Measurements from ENCODE around the gene ROR2. TPM values are rescaled to one million over a fixed set of nuclear protein-coding genes. Genes with fewer than 3 reads are reported as not detected.
A peak's percentile ranks its signal among the peaks of the same experiment; 100 is the strongest.

The ROR2 gene
- total and polyA plus RNA-seq, 5 donors, result 20.1 to 38.9 (median 35.3) TPM

DNA sequence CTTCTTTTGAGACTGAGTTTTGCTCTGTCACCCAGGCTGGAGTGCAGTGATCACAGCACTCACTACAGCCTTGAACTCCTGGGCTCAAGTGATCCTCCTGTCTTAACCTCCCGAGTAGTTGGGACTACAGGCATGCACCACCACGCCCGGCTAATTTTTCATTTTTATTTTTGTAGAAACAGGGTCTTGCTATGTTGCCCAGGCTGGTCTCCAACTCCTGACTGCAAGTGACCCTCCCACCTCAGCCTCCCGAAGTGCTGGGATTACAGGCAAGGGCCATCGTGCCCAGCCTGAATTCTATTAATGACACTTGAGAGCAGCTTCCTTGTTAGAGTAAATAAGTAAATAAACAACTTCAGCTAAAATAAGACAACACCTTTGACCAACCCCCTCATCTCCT lies 12.3 kb downstream of the ROR2 start:
- Histone ChIP-seq H3K4me3 (ENCODE audit: low read length) (no peak overlapping the region), H3K27ac (ENCODE audit: low read length) (no peak overlapping the region), H3K4me1 (ENCODE audit: control insufficient read depth, insufficient read depth, low read length) (no peaks in the 10 kb centered on the region), H3K27me3 (ENCODE audit: control insufficient read depth, insufficient read depth) (no peaks in the 10 kb centered on the region), H3K9me3 (ENCODE audit: control insufficient read depth, low read length) (no peaks in the 10 kb centered on the region)
- DNase-seq, result no peak
- ATAC-seq, result no peak
- intact Hi-C loops (cut with DNase I), result no loop called here
- 85% methylated on average over 5 of the region's 5 CpGs for WGBS

GRCh38 chr9:91937056-91937455 lies 13.0 kb downstream of the ROR2 start:
- no peak overlapping the region for H3K4me3 ChIP-seq (ENCODE audit: low read length)
- no peaks in the 10 kb centered on the region for H3K9me3 ChIP-seq (ENCODE audit: control insufficient read depth, low read length)
- 63% methylated on average over 9 of the region's 9 CpGs for WGBS
- H3K4me1 ChIP-seq (ENCODE audit: control insufficient read depth, insufficient read depth, low read length), result no peaks in the 10 kb centered on the region
- ATAC-seq, result no peak
- no peak overlapping the region for H3K27ac ChIP-seq (ENCODE audit: low read length)
- intact Hi-C loops (cut with DNase I), result no loop called here
- no peaks in the 10 kb centered on the region for H3K27me3 ChIP-seq (ENCODE audit: control insufficient read depth, insufficient read depth)
- DNase-seq, result no peak

- DNase-seq (no peak), ATAC-seq (peak; percentile 30 to 34)
- H3K9me3 ChIP-seq (ENCODE audit: control insufficient read depth, low read length), result no peaks in the 10 kb centered on the region
- intact Hi-C loops (cut with DNase I), result no loop called here
- H3K4me3 ChIP-seq (ENCODE audit: low read length), result no peak overlapping the region
- peak overlapping the region; percentile 53 for H3K27ac ChIP-seq (ENCODE audit: low read length)
- H3K27me3 ChIP-seq (ENCODE audit: control insufficient read depth, insufficient read depth), result no peaks in the 10 kb centered on the region
- 84% methylated on average over 13 of the region's 13 CpGs for WGBS
- no peaks in the 10 kb centered on the region for H3K4me1 ChIP-seq (ENCODE audit: control insufficient read depth, insufficient read depth, low read length)
Observed at GRCh38 chr9:91935805-91936514, 14.1 kb downstream of the ROR2 start.

DNA sequence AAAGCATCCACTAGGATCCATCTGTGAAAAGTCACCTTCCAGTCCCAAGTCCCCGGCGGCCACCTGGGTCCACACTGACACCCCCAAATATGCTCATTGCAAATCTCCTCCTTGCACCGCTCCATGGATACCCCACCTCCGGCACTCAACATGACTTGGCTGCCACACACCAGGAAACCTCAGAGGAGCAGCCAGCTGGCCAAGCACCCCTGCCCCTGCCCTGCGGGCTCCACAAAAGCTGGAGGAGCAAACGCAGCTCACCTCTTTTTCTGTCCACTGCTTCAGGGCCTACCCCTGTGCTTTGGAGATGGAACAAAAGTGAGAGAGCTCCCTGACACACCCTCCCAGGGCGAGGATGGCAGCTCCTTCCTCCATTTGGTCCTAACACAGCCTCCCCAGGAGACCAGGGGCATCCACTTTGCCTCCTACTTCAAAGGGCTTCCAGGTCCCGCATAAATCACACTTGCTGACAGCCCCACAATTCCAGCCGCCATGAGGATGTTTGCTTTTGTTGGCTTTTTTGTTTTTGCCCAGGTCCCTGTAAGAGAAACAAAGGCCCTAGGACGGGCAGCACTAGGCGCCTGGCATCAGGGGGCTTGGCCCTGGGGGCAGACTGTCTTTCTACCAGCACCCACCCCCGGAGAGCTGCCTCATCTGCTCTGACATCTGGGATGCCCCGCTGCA lies 14.8 kb downstream of the ROR2 start:
- ATAC-seq (peak; percentile 20 to 21), DNase-seq (no peak)
- intact Hi-C loops (cut with DNase I), result no loop called here
- no peak overlapping the region for H3K4me3 ChIP-seq (ENCODE audit: low read length)
- H3K27me3 ChIP-seq (ENCODE audit: control insufficient read depth, insufficient read depth), result no peaks in the 10 kb centered on the region
- 65% methylated on average over 13 of the region's 13 CpGs for WGBS
- H3K4me1 ChIP-seq (ENCODE audit: control insufficient read depth, insufficient read depth, low read length), result no peaks in the 10 kb centered on the region
- H3K27ac ChIP-seq (ENCODE audit: low read length), result no peak overlapping the region
- H3K9me3 ChIP-seq (ENCODE audit: control insufficient read depth, low read length), result peaks cover 4% of the 10 kb centered on the region

GRCh38 chr9:91934654-91935053 lies 15.4 kb downstream of the ROR2 start:
- Histone ChIP-seq H3K27ac (ENCODE audit: low read length) (no peak overlapping the region), H3K27me3 (ENCODE audit: control insufficient read depth, insufficient read depth) (no peaks in the 10 kb centered on the region), H3K4me1 (ENCODE audit: control insufficient read depth, insufficient read depth, low read length) (no peaks in the 10 kb centered on the region), H3K4me3 (ENCODE audit: low read length) (no peak overlapping the region), H3K9me3 (ENCODE audit: control insufficient read depth, low read length) (peaks cover 5% of the 10 kb centered on the region)
- ATAC-seq (no peak), DNase-seq (no peak)
- intact Hi-C loops (cut with DNase I), result no loop called here
- 64% methylated on average over 3 of the region's 3 CpGs for WGBS

- no peaks in the 10 kb centered on the region for H3K27me3 ChIP-seq (ENCODE audit: control insufficient read depth, insufficient read depth)
- H3K27ac ChIP-seq (ENCODE audit: low read length), result no peak overlapping the region
- DNase-seq, result no peak
- no peaks in the 10 kb centered on the region for H3K4me1 ChIP-seq (ENCODE audit: control insufficient read depth, insufficient read depth, low read length)
- peaks cover 5% of the 10 kb centered on the region for H3K9me3 ChIP-seq (ENCODE audit: control insufficient read depth, low read length)
- 61% methylated on average over 8 of the region's 8 CpGs for WGBS
- no peak overlapping the region for H3K4me3 ChIP-seq (ENCODE audit: low read length)
- no peak for ATAC-seq
- intact Hi-C loops (cut with DNase I), result no loop called here
Observed at GRCh38 chr9:91933556-91934352, 16.3 kb downstream of the ROR2 start.

DNA sequence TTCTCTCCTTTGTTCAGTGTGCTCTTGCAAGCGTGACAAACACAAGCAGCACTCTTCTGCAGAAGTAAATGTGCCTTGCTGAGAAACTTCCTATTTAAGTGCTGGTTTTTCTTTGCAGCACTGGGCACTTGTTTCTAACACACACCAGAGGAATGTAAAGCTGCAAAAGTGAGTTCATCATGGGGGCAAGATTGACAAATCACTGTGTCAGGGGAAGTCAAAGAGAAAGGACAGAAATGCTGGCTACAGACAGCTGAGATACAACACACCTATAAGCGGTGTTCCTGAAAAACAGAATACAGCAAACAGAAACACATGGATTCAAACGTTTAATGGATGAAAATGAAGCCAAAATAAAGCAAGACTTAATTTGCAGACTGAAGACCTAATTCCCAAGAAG lies 19.6 kb downstream of the ROR2 start:
- no peaks in the 10 kb centered on the region for H3K4me1 ChIP-seq (ENCODE audit: control insufficient read depth, insufficient read depth, low read length)
- ATAC-seq (no peak), DNase-seq (no peak)
- no peak overlapping the region for H3K4me3 ChIP-seq (ENCODE audit: low read length)
- H3K9me3 ChIP-seq (ENCODE audit: control insufficient read depth, low read length), result peaks cover 5% of the 10 kb centered on the region
- H3K27me3 ChIP-seq (ENCODE audit: control insufficient read depth, insufficient read depth), result no peaks in the 10 kb centered on the region
- no peak overlapping the region for H3K27ac ChIP-seq (ENCODE audit: low read length)
- intact Hi-C loops (cut with DNase I), result no loop called here
- WGBS, result 83% methylated on average over 3 of the region's 3 CpGs

GRCh38 chr9:91929331-91929730 lies 20.7 kb downstream of the ROR2 start:
- Histone ChIP-seq H3K4me3 (ENCODE audit: low read length) (no peak overlapping the region), H3K27me3 (ENCODE audit: control insufficient read depth, insufficient read depth) (no peaks in the 10 kb centered on the region), H3K4me1 (ENCODE audit: control insufficient read depth, insufficient read depth, low read length) (no peaks in the 10 kb centered on the region), H3K9me3 (ENCODE audit: control insufficient read depth, low read length) (peaks cover 5% of the 10 kb centered on the region), H3K27ac (ENCODE audit: low read length) (no peak overlapping the region)
- WGBS, result 93% methylated on average over 7 of the region's 7 CpGs
- ATAC-seq, result no peak
- DNase-seq, result no peak
- intact Hi-C loops (cut with DNase I), result no loop called here

DNA sequence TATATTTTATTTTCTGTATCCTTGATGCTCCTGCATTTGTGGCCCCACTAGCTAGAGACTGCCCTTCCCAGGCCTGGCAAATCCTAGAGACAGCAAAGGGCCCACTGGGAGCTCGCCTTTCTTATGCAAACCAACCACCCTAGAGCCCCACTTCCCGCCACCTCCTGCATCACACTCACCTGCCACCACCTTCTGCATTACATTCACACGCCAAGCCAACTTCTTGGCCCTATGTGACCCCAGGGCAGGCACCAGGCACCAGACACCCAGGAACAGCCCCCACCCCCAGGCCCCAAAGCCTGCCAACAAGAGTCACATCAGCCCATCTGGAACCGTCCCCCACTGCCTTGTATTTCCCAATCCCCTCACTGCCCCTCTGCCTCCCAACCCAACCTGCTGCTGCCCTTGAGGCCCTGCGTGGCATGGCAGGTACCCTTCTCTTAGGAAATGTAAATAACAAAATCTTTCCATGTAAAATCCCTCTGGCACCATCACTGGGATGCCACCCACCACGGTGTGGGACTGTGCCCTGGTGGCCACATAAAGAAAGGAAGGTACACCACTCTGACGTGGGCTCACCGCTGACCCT lies 22.0 kb downstream of the ROR2 start:
- intact Hi-C loops (cut with DNase I), result no loop called here
- H3K4me1 ChIP-seq (ENCODE audit: control insufficient read depth, insufficient read depth, low read length), result no peaks in the 10 kb centered on the region
- H3K4me3 ChIP-seq (ENCODE audit: low read length), result no peak overlapping the region
- ATAC-seq, result no peak
- no peak overlapping the region for H3K27ac ChIP-seq (ENCODE audit: low read length)
- no peaks in the 10 kb centered on the region for H3K27me3 ChIP-seq (ENCODE audit: control insufficient read depth, insufficient read depth)
- H3K9me3 ChIP-seq (ENCODE audit: control insufficient read depth, low read length), result peaks cover 5% of the 10 kb centered on the region
- DNase-seq, result no peak
- 83% methylated on average over 8 of the region's 8 CpGs for WGBS

- Histone ChIP-seq H3K4me1 (ENCODE audit: control insufficient read depth, insufficient read depth, low read length) (peaks cover 2% of the 10 kb centered on the region), H3K27me3 (ENCODE audit: control insufficient read depth, insufficient read depth) (no peaks in the 10 kb centered on the region), H3K27ac (ENCODE audit: low read length) (no peak overlapping the region), H3K4me3 (ENCODE audit: low read length) (no peak overlapping the region), H3K9me3 (ENCODE audit: control insufficient read depth, low read length) (no peaks in the 10 kb centered on the region)
- DNase-seq (no peak), ATAC-seq (no peak)
- WGBS, result 73% methylated on average over 6 of the region's 6 CpGs
- intact Hi-C loops (cut with DNase I), result no loop called here
Observed at GRCh38 chr9:91924090-91924489, 25.9 kb downstream of the ROR2 start.

- no peak for ATAC-seq
- Histone ChIP-seq H3K4me1 (ENCODE audit: control insufficient read depth, insufficient read depth, low read length) (peaks cover 2% of the 10 kb centered on the region), H3K9me3 (ENCODE audit: control insufficient read depth, low read length) (no peaks in the 10 kb centered on the region), H3K27me3 (ENCODE audit: control insufficient read depth, insufficient read depth) (no peaks in the 10 kb centered on the region), H3K27ac (ENCODE audit: low read length) (no peak overlapping the region), H3K4me3 (ENCODE audit: low read length) (no peak overlapping the region)
- WGBS, result 54% methylated on average over 1 of the region's 1 CpG
- intact Hi-C loops (cut with DNase I), result no loop called here
- DNase-seq, result no peak
Observed at GRCh38 chr9:91923145-91923544, 26.9 kb downstream of the ROR2 start.
